ENCODE data around the gene GPSM1.

Gene GPSM1

DNA sequence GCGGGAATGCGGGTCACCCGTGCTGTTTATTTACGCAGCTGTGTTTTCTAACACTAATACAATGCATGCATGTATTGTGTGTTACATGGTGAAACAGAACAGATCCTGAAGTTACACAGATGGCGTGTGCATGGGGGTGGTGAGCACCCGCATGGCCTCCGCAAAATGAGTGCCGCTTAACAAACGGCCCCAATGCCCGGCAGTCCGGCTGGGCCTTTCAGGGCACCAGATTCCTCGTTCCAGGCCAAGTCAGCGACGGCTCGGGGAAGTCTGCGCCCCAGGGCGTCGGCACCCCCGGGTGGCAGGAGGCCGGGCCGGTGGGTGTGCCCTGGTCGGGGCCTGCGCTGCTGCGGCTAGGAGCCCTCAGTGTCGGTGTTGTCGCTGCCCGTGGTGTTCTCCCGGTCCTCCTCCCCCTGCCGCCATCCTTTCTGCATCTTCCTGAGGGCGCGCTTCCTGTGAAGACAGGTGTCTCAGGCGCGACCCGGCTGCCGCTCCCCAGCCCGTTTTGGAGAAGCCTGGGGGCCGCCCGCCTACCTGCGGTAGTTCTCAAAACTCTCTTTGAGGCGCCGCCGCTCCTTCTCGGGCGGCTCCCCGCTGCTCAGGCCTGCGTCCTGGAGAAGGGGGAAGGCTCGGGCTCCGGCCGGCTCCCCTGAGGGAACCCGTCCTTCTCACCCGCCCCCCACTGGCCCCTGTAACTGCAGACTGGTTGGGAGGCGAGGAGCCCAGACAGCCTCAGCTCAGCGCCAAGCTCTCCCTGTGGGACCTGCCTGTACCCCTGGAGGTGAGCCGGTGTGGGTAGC is 36.8 kb downstream of the GPSM1 start:
- no peak for DNase-seq

- peak; percentile 29 for DNase-seq
Measured at GRCh38 chr9:136364942-136365774, 37.8 kb downstream of the GPSM1 start.

DNA sequence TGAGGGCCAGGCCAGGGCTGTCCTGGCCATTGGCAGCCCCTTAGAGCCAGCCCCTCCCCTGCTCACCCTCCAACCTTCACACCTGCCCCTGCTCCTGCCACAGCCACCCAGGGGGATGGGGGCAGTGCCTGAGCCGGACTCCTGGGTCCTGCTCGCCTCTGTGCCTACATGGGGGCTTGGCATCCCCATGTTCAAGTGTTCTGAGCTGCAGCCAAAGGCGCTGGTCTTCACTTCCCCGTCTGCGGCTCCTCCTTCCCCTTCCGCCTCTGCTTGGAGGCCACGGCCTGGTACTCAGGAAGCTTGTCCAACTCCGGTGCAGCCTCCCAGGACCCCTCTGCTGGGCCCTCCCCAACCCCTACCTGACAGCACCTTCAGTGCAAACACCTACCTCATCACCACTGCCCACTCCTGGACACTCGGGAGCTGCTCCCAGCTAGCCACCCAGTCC is 38.5 kb downstream of the GPSM1 start:
- DNase-seq, result no peak

GRCh38 chr9:136366826-136367225 is 39.5 kb downstream of the GPSM1 start:
- no peak for DNase-seq

GRCh38 chr9:136367296-136368145 is 40.2 kb downstream of the GPSM1 start:
- DNase-seq, result no peak

- no peak for DNase-seq
Measured at GRCh38 chr9:136368190-136368589, 40.9 kb downstream of the GPSM1 start.

GRCh38 chr9:136370037-136370436 is 42.7 kb downstream of the GPSM1 start:
- no peak for DNase-seq

GRCh38 chr9:136370687-136371532 is 43.6 kb downstream of the GPSM1 start:
- no peak for DNase-seq

DNA sequence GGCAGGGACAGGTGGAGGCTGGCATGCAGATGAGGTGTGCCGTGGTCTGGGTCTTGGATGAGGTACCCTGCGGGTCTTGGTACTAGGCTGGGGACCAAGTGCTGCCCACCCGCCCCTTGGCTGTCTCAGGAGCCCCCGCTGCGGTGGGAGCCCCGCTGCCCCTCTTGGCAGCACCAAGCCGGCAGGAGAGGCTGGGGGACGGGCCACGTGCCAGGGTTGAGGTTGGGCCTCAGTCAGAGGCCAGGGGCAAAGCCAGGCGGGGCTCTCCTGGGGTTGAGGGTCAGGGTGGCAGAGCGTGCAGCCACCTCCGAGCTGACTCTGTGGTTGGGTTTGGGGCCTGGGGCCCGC is 44.2 kb downstream of the GPSM1 start:
- no peak for DNase-seq

- no peak for DNase-seq
Measured at GRCh38 chr9:136372006-136372405, 44.7 kb downstream of the GPSM1 start.

DNA sequence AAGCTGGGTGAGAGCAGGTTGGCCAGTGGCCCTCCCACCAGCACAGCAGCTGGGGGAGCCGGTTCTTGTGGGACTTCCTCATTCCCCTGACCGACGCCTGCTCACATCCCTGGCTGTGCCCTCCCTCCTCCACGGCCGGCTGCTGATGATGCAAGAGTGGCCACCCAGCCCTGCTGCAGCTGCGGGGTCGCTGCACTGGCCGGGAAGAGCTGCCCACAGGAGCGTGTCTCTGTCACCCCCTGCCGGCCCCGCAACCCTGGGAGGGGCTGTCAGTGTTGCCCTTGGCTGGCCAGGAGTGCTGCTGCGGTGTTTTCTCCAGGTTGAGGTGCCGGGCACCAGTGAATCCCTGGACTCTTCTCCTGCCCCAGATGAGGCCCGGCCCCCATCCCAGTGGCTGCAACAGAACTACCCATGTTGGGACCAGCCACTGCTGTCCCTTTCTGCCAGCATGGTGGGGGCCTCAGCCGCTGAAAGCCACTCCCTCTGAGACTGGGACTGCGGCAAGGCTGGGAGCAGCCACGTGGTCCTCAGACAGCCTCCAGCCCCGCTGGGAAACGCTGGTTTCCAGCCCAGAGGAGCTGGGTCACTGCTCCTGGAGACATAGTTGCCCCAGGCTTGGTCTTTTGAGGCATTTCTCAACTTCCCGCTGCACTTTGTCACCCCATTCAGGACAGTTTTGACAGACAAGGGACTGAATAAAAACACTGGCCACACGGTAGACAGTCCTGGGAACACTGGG is 45.4 kb downstream of the GPSM1 start:
- DNase-seq, result peak; percentile 48

DNA sequence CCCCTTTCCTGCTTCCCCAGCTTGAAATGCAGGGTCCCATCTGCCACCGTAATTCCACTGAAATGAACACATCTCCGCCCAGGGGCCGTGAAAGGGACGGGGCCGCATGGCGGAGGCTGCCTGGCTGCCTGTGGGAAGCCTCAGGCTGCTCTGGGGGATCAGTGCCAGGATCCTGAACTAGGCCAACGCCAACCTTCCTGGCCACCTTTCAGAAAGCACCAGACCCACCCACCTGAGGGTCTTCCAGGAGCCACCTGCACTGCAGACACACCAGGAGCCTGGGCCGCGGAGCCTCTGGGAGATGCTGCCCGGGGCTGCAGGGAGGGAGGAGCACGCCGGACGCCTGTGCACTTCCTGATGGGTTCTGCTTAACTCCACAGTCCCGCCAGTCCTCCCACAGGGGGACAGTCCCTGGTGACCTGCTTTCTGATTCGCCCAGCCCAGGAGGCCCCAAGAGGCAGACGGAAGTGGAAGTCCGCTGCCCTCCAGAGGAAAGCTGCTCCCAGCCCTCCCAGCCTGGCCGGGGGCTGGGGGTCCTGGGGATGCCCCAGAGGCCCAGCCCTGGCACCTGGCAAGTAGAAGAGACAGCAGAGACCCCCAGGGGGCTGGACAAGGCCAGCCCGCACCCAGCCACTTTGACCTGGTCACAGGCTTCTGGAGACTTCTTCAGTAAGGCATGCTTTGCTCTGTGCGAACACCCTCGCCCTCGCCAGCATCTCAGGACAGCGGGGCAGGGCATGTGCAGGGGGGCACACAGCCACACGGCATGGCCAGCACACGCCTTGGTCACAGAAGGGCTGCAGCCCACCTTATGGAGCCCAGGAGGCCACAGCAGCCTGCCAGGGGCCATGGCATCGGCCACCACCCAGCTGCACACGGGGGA is 46.2 kb downstream of the GPSM1 start, which contains the start of gene CARD9:
Gene CARD9 (minus strand): TSS at position 370 of the 883 bp plus-strand sequence. CDS start 1,591 bp downstream, outside the sequence.
- DNase-seq, result peak; percentile 69

- no peak for DNase-seq
Measured at GRCh38 chr9:136374183-136374575, 46.8 kb downstream of the GPSM1 start.

GRCh38 chr9:136375096-136375495 is 47.8 kb downstream of the GPSM1 start:
- DNase-seq, result no peak

DNA sequence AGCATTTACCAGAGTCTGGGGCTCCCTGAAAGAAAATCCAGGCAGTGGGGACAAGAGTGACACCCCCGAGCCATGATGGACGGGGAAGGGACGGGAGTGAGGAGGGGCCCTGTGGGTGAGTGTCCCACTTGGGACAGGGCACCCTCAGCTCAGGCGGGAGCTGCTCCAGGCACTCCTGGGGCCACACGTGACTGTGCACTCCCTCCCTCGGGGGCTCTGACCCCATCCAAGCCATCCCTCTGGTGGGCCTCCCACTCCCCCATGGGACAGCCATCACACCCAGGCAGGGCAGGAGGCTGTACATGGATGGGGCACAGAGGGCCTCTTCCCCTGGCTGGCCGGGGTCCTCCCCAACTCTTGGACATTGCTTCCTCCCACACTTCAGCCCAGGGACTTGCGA is 49.1 kb downstream of the GPSM1 start:
- DNase-seq, result no peak

DNA sequence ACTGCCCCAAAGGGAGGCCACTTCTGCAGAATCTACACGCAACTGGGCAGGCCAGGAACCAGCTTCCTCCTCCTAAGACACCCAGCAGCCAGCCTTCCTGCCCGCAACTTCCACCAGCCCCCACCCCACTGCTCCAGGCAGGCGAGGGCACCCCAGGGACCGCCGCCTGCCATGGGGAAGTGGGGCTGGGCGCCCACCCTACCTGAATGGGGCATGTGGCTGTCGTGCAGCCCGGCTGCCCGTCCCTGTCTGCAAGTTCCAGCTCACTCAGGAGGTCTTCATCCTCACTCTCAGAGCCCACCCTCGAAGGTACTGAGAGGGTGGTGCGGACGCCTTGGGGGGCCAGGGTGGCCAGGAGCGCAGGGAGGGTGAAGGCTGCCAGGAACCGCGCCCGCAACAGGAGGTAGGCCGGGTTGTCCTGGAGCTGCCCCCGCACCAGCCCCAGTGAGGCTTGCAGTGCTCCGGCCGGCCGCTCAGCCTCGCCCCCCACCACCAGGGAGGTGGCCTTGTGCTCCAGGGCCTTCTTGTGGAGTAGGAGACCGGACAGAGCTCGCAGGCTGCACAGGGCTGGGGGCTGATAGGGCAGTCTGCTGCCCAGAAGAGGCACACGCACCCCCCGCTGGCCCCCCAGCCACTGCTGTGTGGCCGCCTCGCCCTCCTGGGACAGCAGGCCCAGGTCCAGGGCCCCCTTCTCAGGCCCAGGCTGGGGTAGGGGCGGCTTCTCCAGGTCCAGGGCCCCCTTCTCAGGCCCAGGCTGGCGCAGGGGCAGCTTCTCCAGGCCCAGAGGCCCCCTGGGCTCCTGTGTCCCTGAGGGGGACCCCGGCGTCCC is 50.2 kb downstream of the GPSM1 start:
- DNase-seq, result no peak

DNA sequence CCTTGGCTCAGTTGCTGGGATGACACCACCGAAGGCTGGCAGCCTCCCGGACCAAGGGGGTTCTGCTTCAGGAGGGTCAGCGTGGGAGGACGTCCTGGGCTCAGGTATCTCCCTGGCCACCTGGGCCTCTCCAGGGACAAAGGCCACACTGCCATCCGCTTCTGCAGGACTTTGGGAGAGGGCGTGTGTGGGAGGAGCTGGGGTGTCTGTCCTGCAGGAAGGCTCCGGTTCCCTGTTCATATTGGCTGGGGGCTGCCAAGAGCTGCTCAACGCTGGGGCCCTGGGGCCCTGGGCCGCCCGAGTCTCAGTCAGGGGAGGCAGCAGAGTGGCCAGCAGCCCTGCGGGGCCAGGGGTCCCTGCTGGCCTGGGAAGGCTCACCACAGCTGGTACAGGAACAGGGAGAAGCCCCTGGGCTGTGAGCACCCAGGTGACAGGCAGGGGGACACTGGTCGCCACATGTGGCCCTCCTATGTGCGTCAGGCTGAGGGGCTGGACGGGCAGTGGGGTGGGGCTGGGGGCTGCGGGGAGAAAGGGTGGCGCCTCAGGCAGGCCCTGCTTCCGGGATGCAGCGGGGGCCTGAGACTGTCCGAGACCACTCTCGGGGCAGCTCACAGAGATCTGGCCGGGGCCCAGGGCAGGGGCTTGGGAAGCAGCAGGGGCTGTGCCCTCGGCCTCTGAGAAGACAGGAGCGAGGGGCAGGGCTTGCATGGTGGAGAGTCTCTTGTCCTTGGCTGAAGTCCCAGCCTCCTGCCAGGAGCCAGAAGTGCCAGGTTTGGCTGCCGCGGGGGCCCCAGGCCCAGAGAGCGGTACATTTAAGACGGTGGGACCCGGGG is 51.0 kb downstream of the GPSM1 start:
- DNase-seq, result no peak

GRCh38 chr9:136379003-136379287 is 51.6 kb downstream of the GPSM1 start:
- no peak for DNase-seq

DNA sequence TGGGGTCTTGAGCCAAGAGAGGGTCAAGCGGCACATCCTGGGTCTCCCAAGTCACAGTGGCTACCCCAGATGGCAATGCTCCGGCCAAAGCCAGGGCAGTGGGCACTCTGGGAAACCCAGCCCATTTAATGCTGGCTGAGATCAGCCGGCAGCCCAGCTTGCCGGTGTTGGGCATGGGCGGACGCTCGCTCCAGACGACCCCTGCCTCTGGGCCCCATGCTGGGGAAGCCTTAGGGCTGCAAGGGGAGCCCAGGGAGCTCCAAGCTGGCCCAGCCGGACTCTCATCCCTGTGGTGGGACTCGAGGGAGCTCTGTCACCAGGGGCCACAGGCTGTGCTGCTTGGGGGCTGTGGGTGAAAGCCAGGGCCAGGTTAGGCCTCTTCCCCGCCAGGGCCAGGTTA is 52.1 kb downstream of the GPSM1 start:
- no peak for DNase-seq
